HG03135 (cell line): ENCODE data around the gene CAMTA1.

Source experiments
- ATAC-seq: cut with Tn5 transposase; IDR thresholded peaks from one replicate; pipeline ENCODE4 v1.9.1; 2021; ENCODE audit warnings: mild to moderate bottlenecking, moderate library complexity; ENCODE audit not compliant: unreplicated experiment

The CAMTA1 gene

GRCh38 chr1:7495962-7496361, 710.7 kb downstream of the CAMTA1 start:
- ATAC-seq: no peak

- no peak for ATAC-seq
These were observed 711.9 kb downstream of the CAMTA1 start for GRCh38 chr1:7497107-7497637.

GRCh38 chr1:7500381-7501083, 715.3 kb downstream of the CAMTA1 start:
- no peak for ATAC-seq

GRCh38 chr1:7501084-7501491, 715.8 kb downstream of the CAMTA1 start:
- ATAC-seq: no peak

GRCh38 chr1:7501723-7502603, 716.7 kb downstream of the CAMTA1 start:
- no peak for ATAC-seq

GRCh38 chr1:7503691-7504437, 718.6 kb downstream of the CAMTA1 start:
- ATAC-seq: no peak

- no peak for ATAC-seq
These were observed 719.1 kb downstream of the CAMTA1 start for GRCh38 chr1:7504438-7504720.

- ATAC-seq: no peak
These were observed 720.0 kb downstream of the CAMTA1 start for GRCh38 chr1:7505094-7505770.

- ATAC-seq: no peak
These were observed 720.7 kb downstream of the CAMTA1 start for GRCh38 chr1:7505771-7506453.

- ATAC-seq: no peak
These were observed 721.4 kb downstream of the CAMTA1 start for GRCh38 chr1:7506454-7507284.

GRCh38 chr1:7507285-7508019, 722.2 kb downstream of the CAMTA1 start:
- ATAC-seq: no peak

- ATAC-seq: no peak
These were observed 723.0 kb downstream of the CAMTA1 start for GRCh38 chr1:7508052-7508933.

- ATAC-seq: no peak
These were observed 723.8 kb downstream of the CAMTA1 start for GRCh38 chr1:7508934-7509519.

- ATAC-seq: no peak
These were observed 724.3 kb downstream of the CAMTA1 start for GRCh38 chr1:7509598-7509997.

- ATAC-seq: no peak
These were observed 725.2 kb downstream of the CAMTA1 start for GRCh38 chr1:7510389-7510931.

- ATAC-seq: no peak
These were observed 726.1 kb downstream of the CAMTA1 start for GRCh38 chr1:7511381-7511780.

GRCh38 chr1:7513081-7513480, 727.8 kb downstream of the CAMTA1 start:
- no peak for ATAC-seq
